ENCODE data around the gene USP32.

USP32 gene

GRCh38 chr17:60153606-60154390 lies 238.1 kb downstream of the USP32 start:
- no peak overlapping the region for H2AFZ ChIP-seq (ENCODE audit: low read length)
- TF ChIP-seq CTCF (conservative IDR thresholded peaks at IDR 0.05; ENCODE audit: low read length), result no peak
- no peak for TF ChIP-seq EZH2phosphoT487 (IDR thresholded peaks at IDR 0.05; ENCODE audit: borderline replicate concordance)
- no peaks in the 10 kb centered on the region for H3K27me3 ChIP-seq (ENCODE audit: insufficient read depth, low read length, poor library complexity, severe bottlenecking)
- H3K9ac ChIP-seq (ENCODE audit: low read depth, low read length, poor library complexity, severe bottlenecking), result no peak overlapping the region
- H3K9me3 ChIP-seq (ENCODE audit: insufficient read depth, low read depth, low read length), result no peaks in the 10 kb centered on the region
- H3K4me1 ChIP-seq (ENCODE audit: insufficient read depth, low read length, poor library complexity, severe bottlenecking), result no peaks in the 10 kb centered on the region
- no peaks in the 10 kb centered on the region for H4K20me1 ChIP-seq (ENCODE audit: insufficient read depth, low read length, poor library complexity, severe bottlenecking)
- no peak overlapping the region for H3K4me3 ChIP-seq (ENCODE audit: low read length, poor library complexity, severe bottlenecking)
- H3K9me2 ChIP-seq (replicated peaks; ENCODE audit: low read depth, low read length), result no peaks in the 10 kb centered on the region
- no peaks in the 10 kb centered on the region for H3F3A ChIP-seq (ENCODE audit: low read depth)
- no peaks in the 10 kb centered on the region for H3K36me3 ChIP-seq (ENCODE audit: insufficient read depth, low read length)
- H3K79me2 ChIP-seq (ENCODE audit: insufficient read depth, low read length), result no peaks in the 10 kb centered on the region
- no peak overlapping the region for H3K4me2 ChIP-seq (ENCODE audit: low read depth, low read length, poor library complexity, severe bottlenecking)

GRCh38 chr17:60151355-60151754 lies 240.6 kb downstream of the USP32 start:
- Histone ChIP-seq H3K27me3 (ENCODE audit: insufficient read depth, low read length, poor library complexity, severe bottlenecking) (no peaks in the 10 kb centered on the region), H3K4me2 (ENCODE audit: low read depth, low read length, poor library complexity, severe bottlenecking) (no peak overlapping the region)

GRCh38 chr17:60149691-60150582 lies 242.0 kb downstream of the USP32 start, which contains the start of gene CA4:
TSS of gene CA4 (plus strand) at chr17:60149973. CDS start at chr17:60150035, 62 bp downstream.
- Histone ChIP-seq H3K9me3 (ENCODE audit: insufficient read depth, low read depth, low read length) (no peaks in the 10 kb centered on the region), H3K4me1 (ENCODE audit: insufficient read depth, low read length, poor library complexity, severe bottlenecking) (no peaks in the 10 kb centered on the region), H3K9ac (ENCODE audit: low read depth, low read length, poor library complexity, severe bottlenecking) (no peak within 1 kb of the TSS), H3K79me2 (ENCODE audit: insufficient read depth, low read length) (no peaks in the 10 kb centered on the region), H3K4me3 (ENCODE audit: low read length, poor library complexity, severe bottlenecking) (no peak within 1 kb of the TSS), H3F3A (ENCODE audit: low read depth) (no peaks in the 10 kb centered on the region), H3K36me3 (ENCODE audit: insufficient read depth, low read length) (no peaks in the 10 kb centered on the region), H3K27me3 (ENCODE audit: insufficient read depth, low read length, poor library complexity, severe bottlenecking) (no peaks in the 10 kb centered on the region), H3K4me2 (ENCODE audit: low read depth, low read length, poor library complexity, severe bottlenecking) (no peak within 1 kb of the TSS), H2AFZ (ENCODE audit: low read length) (no peak within 1 kb of the TSS), H4K20me1 (ENCODE audit: insufficient read depth, low read length, poor library complexity, severe bottlenecking) (no peaks in the 10 kb centered on the region), H3K9me2 (replicated peaks; ENCODE audit: low read depth, low read length) (no peaks in the 10 kb centered on the region)
- TF ChIP-seq EZH2phosphoT487 (IDR thresholded peaks at IDR 0.05; ENCODE audit: borderline replicate concordance) (no peak), CTCF (conservative IDR thresholded peaks at IDR 0.05; ENCODE audit: low read length) (no peak)

More at GRCh38 chr17:60151355-60151754, 240.6 kb downstream of the USP32 start:
- H3K4me1 ChIP-seq (ENCODE audit: insufficient read depth, low read length, poor library complexity, severe bottlenecking), result no peaks in the 10 kb centered on the region
- no peak overlapping the region for H3K4me3 ChIP-seq (ENCODE audit: low read length, poor library complexity, severe bottlenecking)
- no peaks in the 10 kb centered on the region for H3K36me3 ChIP-seq (ENCODE audit: insufficient read depth, low read length)
- H3F3A ChIP-seq (ENCODE audit: low read depth), result no peaks in the 10 kb centered on the region
- H3K9me3 ChIP-seq (ENCODE audit: insufficient read depth, low read depth, low read length), result no peaks in the 10 kb centered on the region
- H3K79me2 ChIP-seq (ENCODE audit: insufficient read depth, low read length), result no peaks in the 10 kb centered on the region
- H2AFZ ChIP-seq (ENCODE audit: low read length), result no peak overlapping the region
- no peak overlapping the region for H3K9ac ChIP-seq (ENCODE audit: low read depth, low read length, poor library complexity, severe bottlenecking)
- H4K20me1 ChIP-seq (ENCODE audit: insufficient read depth, low read length, poor library complexity, severe bottlenecking), result no peaks in the 10 kb centered on the region
- no peak for TF ChIP-seq EZH2phosphoT487 (IDR thresholded peaks at IDR 0.05; ENCODE audit: borderline replicate concordance)
- TF ChIP-seq CTCF (conservative IDR thresholded peaks at IDR 0.05; ENCODE audit: low read length), result no peak
- no peaks in the 10 kb centered on the region for H3K9me2 ChIP-seq (replicated peaks; ENCODE audit: low read depth, low read length)

All from Loucy (cell line).